ENCODE results near the gene STS.
"Not testable (repeated sequence)": the region's sequence is repeated elsewhere in the genome, so short reads cannot be mapped to it uniquely, and the experiment has no call there.

The STS gene

GRCh38 chrX:7143076-7143475 is 4.4 kb upstream of the STS start:
- no peak for DNase-seq (ENCODE audit: low read depth)

GRCh38 chrX:7143941-7144525 is 3.5 kb upstream of the STS start:
- DNase-seq (ENCODE audit: low read depth) = no peak

- DNase-seq (ENCODE audit: low read depth) = no peak
Observed at GRCh38 chrX:7145454-7145853, 2.1 kb upstream of the STS start.

- DNase-seq (ENCODE audit: low read depth) = no peak
Observed at GRCh38 chrX:7146020-7146702, 1.4 kb upstream of the STS start.

- no peak for DNase-seq (ENCODE audit: low read depth)
Observed at GRCh38 chrX:7146703-7147412, 654 bp upstream of the STS start.

- DNase-seq (ENCODE audit: low read depth) = no peak
Observed at GRCh38 chrX:7147978-7148854, 704 bp downstream of the STS start, which contains the start of gene PUDP. Gene PUDP, minus strand, starts transcription at chrX:7148153. Its CDS starts 40 bp downstream, at chrX:7148113.

GRCh38 chrX:7149411-7149810 is 1.9 kb downstream of the STS start:
- DNase-seq (ENCODE audit: low read depth) = no peak

GRCh38 chrX:7153231-7153630 is 5.7 kb downstream of the STS start:
- no peak for DNase-seq (ENCODE audit: low read depth)

GRCh38 chrX:7154041-7154597 is 6.6 kb downstream of the STS start:
- no peak for DNase-seq (ENCODE audit: low read depth)

GRCh38 chrX:7155163-7155562 is 7.7 kb downstream of the STS start:
- no peak for DNase-seq (ENCODE audit: low read depth)

- no peak for DNase-seq (ENCODE audit: low read depth)
Observed at GRCh38 chrX:7156879-7157278, 9.4 kb downstream of the STS start.

GRCh38 chrX:7158468-7158990 is 11.0 kb downstream of the STS start:
- DNase-seq (ENCODE audit: low read depth) = no peak

- DNase-seq (ENCODE audit: low read depth) = no peak
Observed at GRCh38 chrX:7159149-7159861, 11.8 kb downstream of the STS start.

GRCh38 chrX:7163146-7163677 is 15.7 kb downstream of the STS start:
- DNase-seq (ENCODE audit: low read depth) = no peak

- no peak for DNase-seq (ENCODE audit: low read depth)
Observed at GRCh38 chrX:7164174-7164573, 16.7 kb downstream of the STS start.

- no peak for DNase-seq (ENCODE audit: low read depth)
Observed at GRCh38 chrX:7168371-7168770, 20.9 kb downstream of the STS start.

- DNase-seq (ENCODE audit: low read depth) = no peak
Observed at GRCh38 chrX:7169627-7170026, 22.1 kb downstream of the STS start.

GRCh38 chrX:7170898-7171297 is 23.4 kb downstream of the STS start:
- DNase-seq (ENCODE audit: low read depth) = no peak

- not testable (repeated sequence) for DNase-seq (ENCODE audit: low read depth)
Observed at GRCh38 chrX:7178859-7179258, 31.3 kb downstream of the STS start.

- DNase-seq (ENCODE audit: low read depth) = no peak
Observed at GRCh38 chrX:7179446-7179845, 31.9 kb downstream of the STS start.

GRCh38 chrX:7184816-7185215 is 37.3 kb downstream of the STS start:
- DNase-seq (ENCODE audit: low read depth) = no peak

Data from HS-27A (cell line).